IPS-NIHi7 (cell line): ENCODE measurements around the gene CCDC69.
A peak's percentile ranks its signal among the peaks of the same experiment; 100 is the strongest.
"Not testable (repeated sequence)": the region's sequence is repeated elsewhere in the genome, so short reads cannot be mapped to it uniquely, and the experiment has no call there.

ENCODE experiments used
- DNase-seq: peaks from one replicate; pipeline ENCODE4 v3.0.0; 2012; ENCODE audit warnings: mixed read lengths; ENCODE audit errors: extremely low spot score

Gene CCDC69

DNA sequence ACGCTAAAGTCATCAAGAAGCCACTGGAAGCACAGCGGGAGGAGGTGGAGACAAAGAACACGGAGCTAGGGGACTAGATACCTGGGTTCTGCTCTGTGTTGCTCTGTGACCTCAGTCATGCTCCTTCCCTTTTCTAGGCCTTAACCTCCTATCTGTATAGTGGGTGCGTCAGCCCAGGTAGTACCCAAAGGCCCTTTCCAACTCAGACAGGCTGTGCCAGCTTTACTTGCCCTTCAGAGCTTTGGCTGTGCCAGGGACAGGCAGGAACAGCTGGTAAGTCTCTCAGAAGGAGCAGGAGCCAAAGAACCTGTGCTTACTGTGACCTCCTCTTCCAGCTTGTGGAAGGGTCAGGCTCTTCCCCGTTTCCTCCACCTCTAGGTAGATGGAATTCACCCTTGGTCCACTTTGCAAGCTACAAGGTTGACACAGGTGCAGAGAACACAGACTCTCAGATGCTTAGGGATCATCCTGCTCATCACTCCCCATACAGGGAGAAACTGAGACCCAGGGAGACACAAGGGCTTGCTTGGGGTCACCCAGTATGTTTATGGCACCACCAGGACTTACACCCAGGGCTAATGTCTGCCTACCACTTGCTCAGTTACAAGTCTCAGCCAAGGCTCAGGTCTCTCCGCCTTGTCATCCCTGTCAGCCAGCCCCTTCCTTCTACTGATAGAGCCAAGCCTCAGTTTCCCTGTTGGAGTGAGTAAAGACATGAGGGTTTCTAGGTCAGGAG lies 1.7 kb downstream of the CCDC69 start:
- DNase-seq, result no peak

DNA sequence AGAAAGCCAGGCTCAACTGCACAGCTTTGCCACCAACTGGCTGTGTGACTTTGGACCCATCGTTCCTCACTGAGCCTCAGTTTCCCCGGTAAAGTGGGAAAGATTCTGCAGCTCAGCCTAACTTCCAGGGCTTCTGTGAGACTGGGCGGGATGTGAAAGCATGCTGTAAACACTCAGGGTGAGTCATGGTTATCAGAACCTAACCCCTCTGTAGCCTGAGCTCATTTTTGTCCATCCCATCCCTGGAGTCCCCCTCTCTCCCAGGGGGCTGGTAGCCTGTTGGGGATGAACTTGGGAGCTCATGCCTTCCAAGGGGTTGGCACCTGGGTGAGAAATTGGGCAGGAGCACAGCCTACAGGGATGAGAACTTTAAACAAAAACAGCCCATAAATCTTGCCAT lies 2.3 kb downstream of the CCDC69 start:
- DNase-seq, result no peak

DNA sequence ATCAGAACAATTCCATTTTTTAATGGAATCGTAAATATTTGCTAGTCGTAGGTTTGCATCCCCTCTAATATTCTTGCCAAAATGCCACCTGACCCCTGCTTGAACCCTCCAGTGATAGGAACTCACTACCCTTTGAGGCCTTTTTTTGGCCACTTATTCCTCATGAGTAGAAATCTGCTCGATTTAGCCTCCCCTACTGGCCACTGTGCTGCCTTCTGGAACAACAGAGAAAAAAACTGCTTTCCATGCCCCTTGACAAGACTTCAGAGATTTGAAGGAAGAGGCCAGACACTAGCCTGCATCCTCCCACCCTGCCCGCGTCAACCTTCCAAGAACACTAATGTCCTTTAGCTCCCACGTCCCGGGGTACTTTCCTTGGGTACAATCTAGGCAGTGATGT lies 4.1 kb downstream of the CCDC69 start:
- peak; percentile 35 for DNase-seq

DNA sequence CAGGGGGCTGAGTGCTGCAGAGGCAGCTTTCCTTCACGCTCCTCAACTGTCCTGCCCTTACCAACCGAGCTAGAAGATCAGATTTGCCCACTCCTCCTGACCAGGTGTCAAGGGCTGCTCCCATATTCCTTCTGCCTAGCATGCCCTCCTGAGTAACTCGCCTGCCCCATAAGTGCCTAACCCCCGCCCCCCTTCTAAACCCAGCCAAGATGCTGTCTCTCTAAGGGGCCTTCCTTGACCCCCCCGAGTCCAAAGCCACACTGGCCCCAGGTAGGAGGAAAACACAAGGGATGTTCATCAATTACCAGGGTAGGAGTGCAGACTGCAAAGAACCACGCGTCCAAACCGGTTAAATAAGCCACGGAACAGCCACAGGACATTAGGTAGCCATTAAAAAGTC lies 4.8 kb downstream of the CCDC69 start:
- DNase-seq, result no peak

DNA sequence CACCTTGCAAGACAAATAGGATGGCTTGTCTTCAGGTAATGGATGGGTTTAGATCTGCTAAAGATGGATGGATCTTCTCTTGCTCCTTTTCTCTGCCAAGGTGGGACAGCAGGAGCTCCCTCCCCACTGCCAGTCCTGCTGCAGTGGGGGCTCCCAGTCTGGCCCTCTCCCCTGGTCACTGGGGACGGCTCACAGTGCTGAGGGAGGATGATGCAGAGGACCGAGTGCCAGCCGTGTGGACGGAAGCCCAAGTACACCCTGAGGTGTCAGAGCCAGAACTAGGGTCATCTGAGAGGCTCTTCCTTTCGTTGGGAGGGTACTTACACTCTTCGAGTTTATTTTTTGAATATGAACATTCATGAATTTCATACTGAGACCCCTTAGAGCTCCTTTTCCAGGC lies 5.7 kb downstream of the CCDC69 start:
- DNase-seq, result no peak

DNA sequence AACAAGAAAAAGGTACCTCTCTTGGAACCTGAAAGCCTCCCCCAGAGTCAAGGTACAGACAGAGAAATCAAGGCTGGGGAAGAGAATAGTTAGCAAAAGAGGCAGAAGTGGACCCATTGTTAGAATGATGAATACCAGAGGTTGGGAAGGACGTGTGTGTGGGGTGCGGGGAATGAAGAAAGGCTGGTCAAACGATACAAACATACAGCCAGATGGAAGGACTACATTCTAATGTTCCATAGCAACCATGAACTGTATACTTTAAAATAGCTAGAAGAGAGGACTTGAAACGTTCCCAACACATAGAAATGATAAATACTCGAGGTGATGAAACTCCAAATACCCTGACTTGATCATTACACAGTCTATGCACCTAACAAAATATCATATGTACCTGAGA lies 7.1 kb downstream of the CCDC69 start:
- DNase-seq, result no peak

DNA sequence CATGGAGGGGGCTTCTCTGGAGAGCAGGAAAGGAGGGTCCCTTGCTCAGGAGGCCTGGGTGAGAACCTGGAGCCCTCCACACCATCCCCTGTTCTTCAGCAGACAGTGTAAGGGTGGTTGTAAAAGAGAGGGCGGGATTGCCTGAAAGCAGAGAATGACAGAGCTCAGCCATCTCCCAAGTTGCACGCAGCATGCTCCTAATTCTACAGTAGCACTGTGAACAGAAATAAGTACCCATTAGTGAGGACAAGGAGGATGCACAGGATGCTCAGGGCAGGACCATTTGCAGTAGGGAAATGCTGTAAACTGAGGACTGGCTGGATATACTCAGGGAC lies 8.4 kb downstream of the CCDC69 start:
- no peak for DNase-seq

DNA sequence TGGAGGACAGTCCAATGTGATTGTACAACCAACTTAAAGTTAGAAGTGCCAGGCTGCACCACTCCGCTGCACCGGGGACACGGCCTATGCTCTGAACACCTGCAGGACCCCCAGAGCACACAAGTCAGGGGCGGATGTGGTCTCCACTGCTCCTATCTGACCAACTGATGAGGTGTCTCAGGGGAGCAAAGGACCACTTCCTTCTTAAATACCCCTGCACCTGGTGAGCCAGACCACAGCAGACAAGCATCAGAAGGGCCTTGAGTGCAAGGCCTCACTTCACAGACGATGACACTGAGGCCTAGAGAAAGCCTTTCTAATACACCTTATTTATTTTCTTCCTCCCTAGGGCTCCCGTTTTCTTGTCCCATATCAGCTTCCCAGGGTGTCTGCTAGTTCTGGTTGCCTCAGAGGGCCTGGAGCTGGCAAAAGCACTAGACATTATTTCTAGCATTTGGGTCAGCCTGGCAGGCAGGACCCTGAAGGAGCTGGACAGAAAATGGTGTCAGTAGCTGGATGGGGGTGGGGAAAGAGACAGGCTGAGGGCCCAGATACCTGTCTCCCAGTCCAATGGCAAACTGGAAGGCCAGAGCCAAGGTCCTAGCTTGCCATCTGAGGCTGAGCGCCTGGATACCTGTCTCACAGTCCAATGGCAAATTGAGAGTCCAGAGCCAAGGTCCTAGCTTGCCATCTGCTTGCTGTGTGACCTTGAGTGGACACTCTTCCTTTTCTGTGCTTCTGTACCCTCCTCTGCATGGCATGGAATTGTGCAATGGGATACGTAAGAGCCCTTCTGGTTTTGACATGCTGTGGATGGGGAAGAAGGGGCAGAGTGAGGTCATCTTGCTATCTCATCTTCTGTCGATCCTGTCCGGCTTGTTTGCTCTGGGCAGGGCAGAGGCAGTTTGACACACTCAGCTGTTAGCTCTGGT lies 9.0 kb downstream of the CCDC69 start:
- DNase-seq, result no peak

DNA sequence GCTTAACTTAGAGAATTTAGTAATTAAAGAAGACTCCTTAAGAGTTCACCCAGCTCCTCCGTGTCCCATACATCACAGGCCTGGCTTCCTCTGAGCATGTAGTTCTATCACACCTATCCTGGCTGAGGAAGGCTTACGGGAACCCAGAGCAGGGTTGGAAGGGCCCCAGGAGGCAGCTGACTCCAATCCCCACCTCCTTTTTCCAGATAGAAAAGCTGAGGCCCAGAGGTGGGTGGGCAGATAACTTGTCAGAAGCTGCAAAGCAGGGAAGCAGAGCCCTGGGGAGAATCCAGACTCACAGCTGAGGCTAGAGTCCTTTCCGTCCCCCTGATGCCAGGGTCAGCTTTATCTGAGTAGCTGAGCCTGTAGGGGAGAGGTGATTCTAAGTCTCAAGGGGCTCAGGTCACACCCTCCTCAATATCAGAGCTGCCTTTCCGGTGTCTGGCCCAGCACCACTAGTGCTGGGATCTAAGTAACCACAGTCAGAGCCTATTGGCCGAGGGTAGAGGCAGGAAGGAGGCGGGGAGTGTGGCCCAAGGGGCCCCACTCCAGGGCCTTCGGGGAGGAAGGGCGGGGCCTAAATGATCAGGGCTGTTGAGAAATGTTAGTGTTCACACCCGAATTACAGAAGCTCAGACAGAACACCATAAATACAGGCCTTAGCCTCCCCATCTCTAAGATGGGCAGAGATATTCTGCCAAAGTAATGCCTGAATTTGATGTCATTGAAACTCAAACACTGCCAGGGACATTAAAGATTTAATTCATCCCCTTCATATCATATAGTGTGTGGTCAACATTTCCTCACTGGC lies 9.9 kb downstream of the CCDC69 start:
- DNase-seq, result peak; percentile 85

DNA sequence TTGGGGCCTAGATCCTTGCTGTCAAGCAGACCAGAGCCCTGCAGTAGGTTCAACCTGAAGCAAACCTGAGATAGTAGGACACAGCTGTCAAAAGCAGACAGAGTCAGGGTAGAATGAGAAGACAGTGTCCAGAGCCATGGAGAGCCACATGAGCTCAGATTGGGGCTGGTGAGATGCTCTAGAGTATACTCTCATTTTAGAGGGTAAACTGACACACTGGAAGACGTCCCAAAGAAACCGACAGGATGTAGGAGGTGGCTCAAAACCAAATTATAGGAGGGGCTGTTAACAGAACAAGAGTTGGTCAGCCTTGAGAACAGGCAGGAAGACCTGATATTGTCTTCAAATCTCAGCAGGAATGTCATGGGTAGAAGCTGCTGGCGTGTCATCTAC lies 11.5 kb downstream of the CCDC69 start:
- no peak for DNase-seq

DNA sequence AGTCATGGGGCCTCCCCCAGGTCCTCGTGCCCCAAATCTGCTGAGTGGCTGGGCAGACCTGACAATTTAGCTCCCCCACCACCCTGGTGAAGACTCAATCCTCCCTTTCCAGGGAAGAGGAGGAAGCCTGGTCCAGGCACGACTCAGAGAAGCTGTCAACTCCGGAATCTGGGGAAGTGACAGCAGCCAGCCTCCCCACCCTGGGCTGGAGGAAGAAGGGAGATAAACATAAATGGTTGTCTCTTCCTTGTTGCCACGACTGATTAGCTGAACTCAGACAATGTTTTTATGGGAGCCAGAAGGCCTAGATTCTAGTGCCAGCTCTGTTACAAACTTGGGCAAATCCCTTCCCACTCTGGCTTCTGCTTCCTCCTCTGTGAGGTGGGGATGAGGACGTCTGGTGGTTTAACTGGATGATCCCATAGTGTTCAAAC lies 15.4 kb downstream of the CCDC69 start:
- no peak for DNase-seq

DNA sequence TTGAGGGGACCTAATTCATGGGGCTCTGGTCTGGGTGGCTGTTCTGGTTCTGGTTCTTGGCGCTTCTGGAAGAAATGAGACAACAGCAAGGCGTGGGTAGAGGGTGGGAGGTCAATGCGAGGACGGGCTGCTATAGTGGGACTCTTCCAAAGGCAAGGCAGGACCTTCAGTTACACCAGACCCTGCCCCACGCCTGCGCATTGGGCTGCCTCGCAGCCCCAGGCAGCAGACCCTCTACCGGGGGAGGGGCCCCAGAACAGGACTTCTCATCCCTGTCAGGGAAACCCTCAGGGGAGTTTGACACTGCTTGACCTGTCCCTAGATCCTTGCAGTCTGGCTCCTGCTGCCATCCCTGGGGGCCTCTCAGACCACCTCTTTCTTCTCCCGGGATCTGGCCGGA lies 18.5 kb downstream of the CCDC69 start:
- no peak for DNase-seq

DNA sequence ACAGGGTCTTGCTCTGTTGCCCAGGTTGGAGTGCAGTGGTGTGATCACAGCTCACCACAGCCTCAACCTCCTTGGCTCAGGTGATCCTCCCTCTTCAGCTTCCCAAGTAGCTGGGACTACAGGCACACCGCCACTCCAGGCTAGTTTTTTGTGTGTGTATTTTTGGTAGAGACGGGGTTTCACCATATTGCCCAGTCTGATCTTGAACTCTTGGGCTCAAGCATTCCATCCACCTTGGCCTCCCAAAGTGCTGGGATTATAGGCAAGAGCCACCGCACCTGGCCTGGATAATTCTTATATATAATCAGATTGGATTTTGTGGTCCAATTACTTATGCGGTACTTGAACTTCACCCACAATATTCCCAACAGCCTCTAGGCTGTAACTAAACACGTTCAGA lies 19.8 kb downstream of the CCDC69 start:
- DNase-seq, result no peak

DNA sequence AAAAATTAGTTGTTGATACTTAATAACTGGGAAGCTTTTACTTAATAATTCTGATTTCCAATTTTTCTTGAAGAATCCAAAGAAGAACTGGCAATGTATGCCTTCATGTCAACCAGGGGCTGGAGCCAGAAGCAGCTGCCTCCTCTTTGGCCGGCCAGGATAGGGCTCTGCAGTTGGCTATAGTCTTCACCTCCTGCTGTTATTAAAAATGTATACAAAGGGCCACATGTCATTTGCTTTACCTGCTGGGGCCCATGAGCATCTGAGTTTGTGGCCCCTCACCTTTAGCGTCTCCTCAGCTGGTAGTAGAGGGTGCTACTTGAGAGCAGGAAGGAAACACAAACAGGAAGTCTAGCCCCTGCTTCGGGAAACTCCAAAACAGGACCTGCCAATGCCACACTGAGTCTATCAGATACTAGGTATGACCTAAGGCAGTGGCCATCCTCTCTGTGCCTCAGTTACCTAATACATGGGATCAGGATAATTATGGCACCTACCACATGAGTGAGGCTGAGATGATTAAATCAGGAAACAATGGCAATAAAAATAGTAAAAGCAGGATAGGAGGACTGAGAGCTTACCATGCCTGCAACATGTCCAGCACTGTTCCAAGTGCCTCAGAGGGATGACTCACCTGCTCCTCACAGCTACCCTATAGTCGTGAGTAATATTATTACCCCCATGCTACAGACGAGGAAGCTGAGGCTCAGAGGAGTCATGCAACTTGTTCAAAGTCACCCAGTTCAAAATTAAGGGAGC lies 21.3 kb downstream of the CCDC69 start:
- DNase-seq, result no peak

DNA sequence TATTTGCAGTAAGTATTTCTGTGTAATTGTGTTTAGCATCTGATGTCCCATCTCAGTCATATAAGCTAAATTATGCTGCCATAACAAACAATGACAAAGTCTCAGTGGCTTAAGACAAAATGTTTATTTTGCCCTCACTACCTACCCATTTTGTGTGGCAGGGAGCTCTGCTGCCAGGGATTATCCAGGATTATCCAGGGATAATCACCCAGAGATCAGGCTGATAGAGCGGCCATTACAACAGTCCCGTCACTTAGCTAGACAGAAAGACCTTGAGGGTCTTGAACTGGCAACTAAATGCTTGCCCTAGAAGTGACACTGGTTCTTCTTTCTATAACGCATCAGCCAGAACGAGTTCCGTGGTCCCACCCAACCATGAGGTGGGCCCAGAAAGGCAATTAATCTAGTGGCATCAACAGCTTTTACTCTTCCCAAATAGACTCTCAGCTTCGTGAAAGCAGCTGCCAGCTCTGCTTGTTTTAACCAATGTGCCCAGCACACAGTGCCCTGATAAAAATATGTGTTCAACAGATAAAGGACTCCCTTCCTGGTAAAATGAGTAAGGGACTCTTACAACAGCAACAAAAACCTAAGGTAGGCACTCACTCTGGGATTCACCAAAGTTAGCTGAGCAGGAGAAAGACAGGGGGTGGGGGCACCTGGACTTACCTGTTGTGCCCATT lies 22.8 kb downstream of the CCDC69 start:
- DNase-seq, result no peak

DNA sequence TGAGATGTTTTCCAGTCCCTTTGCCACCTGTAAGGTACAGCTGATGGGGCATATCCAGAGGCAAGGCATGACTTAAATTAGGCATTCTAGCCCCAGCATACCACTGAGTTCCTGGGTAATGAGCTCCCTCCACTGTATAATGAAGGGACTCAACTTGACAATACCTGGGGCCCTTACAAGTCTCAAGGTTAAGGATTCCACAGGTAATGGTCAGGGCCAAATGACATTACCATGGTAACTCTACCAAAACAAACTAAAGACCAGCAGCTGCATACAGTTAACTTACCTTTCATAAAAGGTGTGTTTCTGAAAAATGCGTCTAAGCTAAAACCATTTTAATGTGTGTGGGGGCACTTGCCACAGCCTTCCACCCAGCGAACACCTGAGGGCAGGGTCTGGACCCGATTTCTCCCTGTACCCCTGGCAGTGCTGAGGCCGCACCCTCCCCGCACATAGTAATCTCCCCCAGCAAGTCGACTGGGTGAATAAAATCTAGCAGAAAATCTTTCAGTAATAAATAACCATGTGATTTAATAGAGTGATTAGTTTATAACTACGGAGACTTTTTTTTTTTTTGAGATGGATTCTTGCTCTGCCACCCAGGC lies 24.2 kb downstream of the CCDC69 start:
- DNase-seq, result no peak

DNA sequence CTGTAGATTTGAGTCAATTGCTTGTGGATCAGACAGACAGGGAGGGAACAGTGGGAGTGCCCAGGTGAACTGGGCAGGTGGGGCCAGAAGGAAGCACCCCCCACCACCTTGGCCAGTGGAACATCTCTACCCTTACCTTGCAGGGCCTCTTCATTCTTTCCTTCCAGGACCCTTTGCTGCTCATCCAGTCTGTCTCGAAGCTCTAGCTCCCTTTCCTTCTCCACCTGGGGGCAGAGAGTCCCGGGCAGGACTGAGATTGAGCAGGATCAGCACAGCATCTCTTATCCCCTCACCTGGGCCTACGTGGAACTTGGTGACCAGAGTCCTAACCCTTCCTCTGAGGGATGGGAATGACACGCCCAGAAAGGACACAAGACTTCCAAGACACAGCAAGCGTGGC lies 25.0 kb downstream of the CCDC69 start:
- no peak for DNase-seq

DNA sequence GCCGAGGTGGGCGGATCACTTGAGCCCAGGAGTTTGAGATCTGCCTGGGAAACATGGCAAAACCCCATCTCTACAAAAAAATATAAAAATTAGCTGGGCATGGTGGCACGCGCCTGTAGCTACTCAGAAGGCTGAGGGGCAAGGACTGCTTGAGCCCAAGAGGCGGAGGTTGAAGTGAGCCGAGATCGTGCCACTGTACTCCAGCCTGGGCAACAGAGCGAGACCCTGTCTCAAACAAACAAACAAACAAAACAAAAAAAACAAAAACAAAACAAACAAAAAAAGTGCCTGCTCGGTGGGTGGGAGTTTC lies 26.6 kb downstream of the CCDC69 start:
- DNase-seq, result not testable (repeated sequence)

DNA sequence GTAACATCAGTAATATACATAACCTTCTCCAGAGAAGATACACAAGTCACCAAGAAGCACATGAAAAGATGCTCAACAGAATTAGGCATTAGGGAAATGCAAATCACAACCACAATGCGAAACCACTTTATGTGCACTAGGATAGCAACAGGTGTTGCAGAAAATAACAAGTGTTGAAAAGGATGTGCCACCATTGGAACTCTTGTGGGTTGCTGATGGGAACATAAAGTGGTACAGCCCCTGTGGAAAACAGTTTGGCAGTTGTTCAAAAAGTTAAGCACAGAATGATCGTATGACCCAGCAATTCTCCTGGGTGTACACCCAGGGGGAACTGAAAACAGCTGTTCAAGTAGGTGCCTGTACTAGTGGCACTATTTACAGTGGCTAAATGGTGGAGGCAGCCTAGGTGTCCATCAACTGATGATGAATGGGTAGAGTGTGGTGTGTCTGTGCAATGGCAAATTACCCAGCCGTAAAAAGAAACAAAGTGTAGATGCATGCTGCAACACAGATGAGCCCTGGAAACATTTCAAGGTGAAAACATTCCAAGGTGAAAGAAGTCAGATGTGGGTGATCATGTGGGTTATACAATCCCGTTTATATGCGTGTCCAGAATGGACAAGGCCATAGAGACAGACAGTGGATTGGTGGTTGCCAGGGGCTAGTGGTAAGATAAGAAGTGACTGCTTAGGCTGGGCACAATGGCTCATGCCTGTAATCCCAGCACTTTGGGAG lies 27.2 kb downstream of the CCDC69 start:
- no peak for DNase-seq

DNA sequence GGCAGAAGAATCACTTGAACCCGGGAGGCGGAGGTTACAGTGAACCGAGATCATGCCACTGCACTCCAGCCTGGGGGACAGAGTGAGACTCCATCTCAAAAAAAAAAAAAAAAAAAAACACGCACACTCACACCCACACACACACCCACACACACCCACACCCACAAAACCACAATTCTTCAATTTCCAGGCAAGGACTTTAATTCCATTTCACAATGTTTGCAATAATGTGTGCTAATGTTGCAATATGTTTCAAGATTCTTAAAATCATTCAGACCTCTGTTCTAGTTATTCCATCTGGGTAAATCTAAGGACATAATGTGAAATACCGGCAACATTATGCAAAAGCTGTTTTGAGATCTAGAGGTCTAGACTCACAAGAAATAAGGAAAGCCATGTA lies 28.3 kb downstream of the CCDC69 start:
- no peak for DNase-seq
